Measurements from ENCODE around the gene KCNK18. TPM values are rescaled to one million over a fixed set of nuclear protein-coding genes. Genes with fewer than 3 reads are reported as not detected.

KCNK18 gene
- polyA plus RNA-seq, 2 of the 4 experiments (the other 2 are of a cell fraction) = not detected

DNA sequence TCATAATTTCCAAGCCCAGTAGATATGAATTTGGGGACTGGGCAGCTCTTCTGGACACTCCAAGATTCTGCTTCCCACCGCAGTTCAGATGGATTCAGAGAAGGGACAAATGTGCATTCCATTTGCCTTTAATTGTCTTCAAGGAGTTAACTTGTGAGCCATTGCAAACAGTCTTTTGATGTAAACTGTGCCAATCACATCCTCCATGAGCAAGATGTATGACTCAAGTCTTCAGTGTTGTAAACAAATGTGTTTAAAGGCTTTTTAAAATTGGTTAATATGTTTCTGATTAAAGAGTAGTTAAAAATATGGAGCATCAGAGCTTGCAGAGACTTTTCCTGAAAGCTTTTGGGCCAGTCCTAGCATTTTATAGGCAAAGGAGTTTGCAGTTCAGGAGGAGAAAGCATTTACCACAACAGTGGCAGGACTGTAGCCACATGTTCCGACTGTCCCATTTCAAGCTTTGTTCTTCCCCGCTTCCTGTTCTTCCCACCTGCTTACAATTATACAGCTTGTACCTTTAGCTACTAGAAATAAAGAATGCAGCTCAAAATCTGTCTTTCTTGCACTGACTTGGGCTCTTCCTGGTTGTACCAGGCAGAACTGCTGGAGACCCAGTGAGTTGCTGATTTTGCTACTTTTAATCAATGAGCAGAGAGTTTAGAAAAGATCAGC, 49.8 kb downstream of the KCNK18 start:
- ATAC-seq = no peak
- TF ChIP-seq NFE2L2 (conservative IDR thresholded peaks at IDR 0.05; ENCODE audit: low read length) = no peak
- TF ChIP-seq HDAC2 (IDR thresholded peaks at IDR 0.05) = no peak
- no peak for TF ChIP-seq POLR2AphosphoS2 (conservative IDR thresholded peaks at IDR 0.05; ENCODE audit: low read length)
- TF ChIP-seq, protein P1, sequence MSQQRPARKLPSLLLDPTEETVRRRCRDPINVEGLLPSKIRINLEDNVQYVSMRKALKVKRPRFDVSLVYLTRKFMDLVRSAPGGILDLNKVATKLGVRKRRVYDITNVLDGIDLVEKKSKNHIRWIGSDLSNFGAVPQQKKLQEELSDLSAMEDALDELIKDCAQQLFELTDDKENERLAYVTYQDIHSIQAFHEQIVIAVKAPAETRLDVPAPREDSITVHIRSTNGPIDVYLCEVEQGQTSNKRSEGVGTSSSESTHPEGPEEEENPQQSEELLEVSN (IDR thresholded peaks at IDR 0.05; ENCODE audit: borderline replicate concordance, low read depth) = no peak
- TF ChIP-seq HEYL (CRISPR knock-in tag; IDR thresholded peaks at IDR 0.05) = no peak
- no peak for TF ChIP-seq HOXA7 (CRISPR knock-in tag; IDR thresholded peaks at IDR 0.05)
- TF ChIP-seq CHD2 (IDR thresholded peaks at IDR 0.05; ENCODE audit: low read length, partially characterized antibody) = no peak
- no peak for TF ChIP-seq HOXB13 (CRISPR knock-in tag; IDR thresholded peaks at IDR 0.05; ENCODE audit: low read depth)
- TF ChIP-seq, protein P2, sequence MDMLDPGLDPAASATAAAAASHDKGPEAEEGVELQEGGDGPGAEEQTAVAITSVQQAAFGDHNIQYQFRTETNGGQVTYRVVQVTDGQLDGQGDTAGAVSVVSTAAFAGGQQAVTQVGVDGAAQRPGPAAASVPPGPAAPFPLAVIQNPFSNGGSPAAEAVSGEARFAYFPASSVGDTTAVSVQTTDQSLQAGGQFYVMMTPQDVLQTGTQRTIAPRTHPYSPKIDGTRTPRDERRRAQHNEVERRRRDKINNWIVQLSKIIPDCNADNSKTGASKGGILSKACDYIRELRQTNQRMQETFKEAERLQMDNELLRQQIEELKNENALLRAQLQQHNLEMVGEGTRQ (IDR thresholded peaks at IDR 0.05) = no peak
- no peak for TF ChIP-seq KDM1A (IDR thresholded peaks at IDR 0.05; ENCODE audit: low read depth)
- TF ChIP-seq CBX8 (IDR thresholded peaks at IDR 0.05) = no peak
- no peak for TF ChIP-seq FOXS1 (CRISPR knock-in tag; IDR thresholded peaks at IDR 0.05)
- no peak for TF ChIP-seq TFCP2L1 (CRISPR knock-in tag; IDR thresholded peaks at IDR 0.05)
- TF ChIP-seq ZNF302 (CRISPR knock-in tag; IDR thresholded peaks at IDR 0.05) = no peak
- TF ChIP-seq CHD4 (IDR thresholded peaks at IDR 0.05; ENCODE audit: borderline replicate concordance) = no peak
- TF ChIP-seq JUNB (IDR thresholded peaks at IDR 0.05) = no peak
- TF ChIP-seq RCOR1 (IDR thresholded peaks at IDR 0.05; ENCODE audit: low read depth, low read length) = no peak
- TF ChIP-seq, protein P3, sequence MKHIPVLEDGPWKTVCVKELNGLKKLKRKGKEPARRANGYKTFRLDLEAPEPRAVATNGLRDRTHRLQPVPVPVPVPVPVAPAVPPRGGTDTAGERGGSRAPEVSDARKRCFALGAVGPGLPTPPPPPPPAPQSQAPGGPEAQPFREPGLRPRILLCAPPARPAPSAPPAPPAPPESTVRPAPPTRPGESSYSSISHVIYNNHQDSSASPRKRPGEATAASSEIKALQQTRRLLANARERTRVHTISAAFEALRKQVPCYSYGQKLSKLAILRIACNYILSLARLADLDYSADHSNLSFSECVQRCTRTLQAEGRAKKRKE (CRISPR knock-in tag; IDR thresholded peaks at IDR 0.05; ENCODE audit: low read depth) = no peak
- TF ChIP-seq, protein P4, sequence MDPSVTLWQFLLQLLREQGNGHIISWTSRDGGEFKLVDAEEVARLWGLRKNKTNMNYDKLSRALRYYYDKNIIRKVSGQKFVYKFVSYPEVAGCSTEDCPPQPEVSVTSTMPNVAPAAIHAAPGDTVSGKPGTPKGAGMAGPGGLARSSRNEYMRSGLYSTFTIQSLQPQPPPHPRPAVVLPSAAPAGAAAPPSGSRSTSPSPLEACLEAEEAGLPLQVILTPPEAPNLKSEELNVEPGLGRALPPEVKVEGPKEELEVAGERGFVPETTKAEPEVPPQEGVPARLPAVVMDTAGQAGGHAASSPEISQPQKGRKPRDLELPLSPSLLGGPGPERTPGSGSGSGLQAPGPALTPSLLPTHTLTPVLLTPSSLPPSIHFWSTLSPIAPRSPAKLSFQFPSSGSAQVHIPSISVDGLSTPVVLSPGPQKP (IDR thresholded peaks at IDR 0.05; ENCODE audit: low read depth, low read length) = no peak
- no peak for TF ChIP-seq GATA3 (IDR thresholded peaks at IDR 0.05; ENCODE audit: borderline replicate concordance)
- 0 out of 3 replicates have a peak, but pooled peaks cover 3% of the 10 kb centered on the region for H3K4me1 ChIP-seq
- no peaks in the 10 kb centered on the region for H3K9me3 ChIP-seq
- no peak overlapping the region for H3K4me2 ChIP-seq
- CTCF ChIA-PET = interaction anchor here (0.9 to 2.6 kb wide), 4 partner anchors 23 to 72 kb away, joined by 3 to 19 read pairs (median 3); no protein-coding TSS in a partner anchor
- POLR2A ChIA-PET = no interaction called here
- no peak for DNase-seq (ENCODE audit: low read depth in 1 of 2, low spot score in 1 of 2)
- WGBS (ENCODE audit: missing lambda C conversion rate) = 83% methylated on average over 3 of the region's 3 CpGs
- H3K27ac ChIP-seq = no peak overlapping the region
- no peak for FAIRE-seq
- no peak overlapping the region for H3K4me3 ChIP-seq

DNA sequence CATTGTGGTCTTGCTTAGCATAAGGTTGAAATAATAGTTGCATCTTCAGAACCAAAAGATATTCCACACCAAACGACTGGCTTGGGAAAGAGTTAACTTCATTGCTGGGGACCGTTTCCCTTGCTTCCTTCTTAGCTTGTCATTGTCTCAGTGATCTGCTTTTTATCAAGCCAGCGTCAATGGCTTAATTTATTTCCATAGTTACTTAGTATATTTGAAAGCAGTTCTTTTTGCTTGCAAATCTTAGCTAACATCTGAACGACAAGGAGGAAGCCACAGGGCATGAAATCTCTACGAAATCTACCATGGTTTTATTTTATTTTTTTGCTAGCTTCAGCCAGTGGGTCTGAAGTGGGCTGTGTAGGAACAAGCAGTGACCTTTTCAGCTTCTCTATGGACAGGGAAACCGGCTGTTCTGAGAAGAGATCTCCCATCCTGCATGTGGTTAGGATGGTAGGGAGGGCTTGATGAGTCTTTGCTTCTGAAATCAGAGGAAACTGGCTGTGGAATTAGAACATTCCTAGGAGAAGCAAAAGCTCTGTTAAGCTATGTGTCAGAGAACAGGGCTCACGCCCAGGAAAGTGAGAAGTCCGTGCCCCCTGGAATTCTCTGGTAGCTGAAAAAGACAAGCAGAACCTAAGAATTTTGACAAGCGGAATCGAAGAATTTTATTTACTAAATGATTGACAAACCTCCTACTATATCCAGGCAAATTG, 51.6 kb downstream of the KCNK18 start:
- ChIA-PET POLR2A (no interaction called here), CTCF (interaction anchor here (0.6 to 1.1 kb wide), 3 partner anchors 32 to 461 kb away, joined by 3 read pairs; no protein-coding TSS in a partner anchor)
- 49% methylated on average over 10 of the region's 10 CpGs for WGBS (ENCODE audit: missing lambda C conversion rate)
- TF ChIP-seq FOXS1 (CRISPR knock-in tag; IDR thresholded peaks at IDR 0.05) = no peak
- TF ChIP-seq BHLHE40 (IDR thresholded peaks at IDR 0.05; ENCODE audit: low read depth, low read length) = no peak
- TF ChIP-seq JUN (IDR thresholded peaks at IDR 0.05) = no peak
- no peak for TF ChIP-seq NFE2L2 (conservative IDR thresholded peaks at IDR 0.05; ENCODE audit: low read length)
- TF ChIP-seq, protein P4 (IDR thresholded peaks at IDR 0.05; ENCODE audit: low read depth, low read length) = no peak
- TF ChIP-seq, protein P2 (IDR thresholded peaks at IDR 0.05) = no peak
- TF ChIP-seq ZSCAN20 (CRISPR knock-in tag; IDR thresholded peaks at IDR 0.05) = no peak
- TF ChIP-seq PHF8 (IDR thresholded peaks at IDR 0.05; ENCODE audit: borderline replicate concordance, low read depth) = no peak
- TF ChIP-seq RAD21 (conservative IDR thresholded peaks at IDR 0.05 in 1 of 2, IDR thresholded peaks at IDR 0.05 in 1 of 2) = no peak
- no peak for TF ChIP-seq MAFK (IDR thresholded peaks at IDR 0.05; ENCODE audit: partially characterized antibody)
- no peak for TF ChIP-seq CBX8 (IDR thresholded peaks at IDR 0.05)
- no peak overlapping the region for H3K4me2 ChIP-seq
- DNase-seq (ENCODE audit: low read depth in 1 of 2, low spot score in 1 of 2) (no peak), FAIRE-seq (no peak), ATAC-seq (no peak)
- H3K4me1 ChIP-seq = 0 out of 3 replicates have a peak, but pooled peaks cover 3% of the 10 kb centered on the region
- H3K9me3 ChIP-seq = no peaks in the 10 kb centered on the region
- no peak overlapping the region for H3K4me3 ChIP-seq
- no peak overlapping the region for H3K27ac ChIP-seq

Data from A549 (cell line).